WERI-Rb-1 (cell line): ENCODE measurements around the gene PDCD6IP.
"Not testable (repeated sequence)": the region's sequence is repeated elsewhere in the genome, so short reads cannot be mapped to it uniquely, and the experiment has no call there.

Source experiments
- DNase-seq: peaks from one replicate; pipeline ENCODE4 v3.0.0-alpha.2; 2020
- H3K27ac ChIP-seq: fragments of 250-450 bp; sonication (Bioruptor Pico); 2 replicates; pipeline ENCODE4 v1.5.1; 2020; ENCODE audit warnings: mild to moderate bottlenecking, moderate library complexity
- H3K27me3 ChIP-seq: fragments of 250-450 bp; sonication (Bioruptor Pico); 2 replicates; pipeline ENCODE4 v1.5.1; 2021; ENCODE audit warnings: mild to moderate bottlenecking, low read depth, moderate library complexity; ENCODE audit not compliant: insufficient read depth, severe bottlenecking
- H3K36me3 ChIP-seq: fragments of 250-450 bp; sonication (Bioruptor Pico); 2 replicates; pipeline ENCODE4 v1.5.1; 2020; ENCODE audit warnings: mild to moderate bottlenecking, moderate library complexity
- H3K4me3 ChIP-seq: 2 replicates; pipeline ENCODE4 v1.5.1; 2011; ENCODE audit warnings: low read depth, mild to moderate bottlenecking, control low read depth, low read length
- H3K9me3 ChIP-seq: fragments of 250-450 bp; sonication (Bioruptor Pico); 2 replicates; pipeline ENCODE4 v1.5.1; 2021; ENCODE audit warnings: mild to moderate bottlenecking, moderate library complexity; ENCODE audit not compliant: severe bottlenecking
- CTCF ChIP-seq: IDR thresholded peaks from 2 replicates; pipeline ENCODE4 v1.5.1; 2011; ENCODE audit warnings: low read depth, mild to moderate bottlenecking, control low read depth, inconsistent platforms, low read length

The PDCD6IP gene

GRCh38 chr3:33831053-33831452 lies 32.6 kb downstream of the PDCD6IP start:
- DNase-seq = no peak
- no peaks in the 10 kb centered on the region for H3K27me3 ChIP-seq
- no peak overlapping the region for H3K27ac ChIP-seq
- no peaks in the 10 kb centered on the region for H3K9me3 ChIP-seq
- peaks cover 24% of the 10 kb centered on the region for H3K36me3 ChIP-seq
- no peak for TF ChIP-seq CTCF
- H3K4me3 ChIP-seq = no peak overlapping the region

DNA sequence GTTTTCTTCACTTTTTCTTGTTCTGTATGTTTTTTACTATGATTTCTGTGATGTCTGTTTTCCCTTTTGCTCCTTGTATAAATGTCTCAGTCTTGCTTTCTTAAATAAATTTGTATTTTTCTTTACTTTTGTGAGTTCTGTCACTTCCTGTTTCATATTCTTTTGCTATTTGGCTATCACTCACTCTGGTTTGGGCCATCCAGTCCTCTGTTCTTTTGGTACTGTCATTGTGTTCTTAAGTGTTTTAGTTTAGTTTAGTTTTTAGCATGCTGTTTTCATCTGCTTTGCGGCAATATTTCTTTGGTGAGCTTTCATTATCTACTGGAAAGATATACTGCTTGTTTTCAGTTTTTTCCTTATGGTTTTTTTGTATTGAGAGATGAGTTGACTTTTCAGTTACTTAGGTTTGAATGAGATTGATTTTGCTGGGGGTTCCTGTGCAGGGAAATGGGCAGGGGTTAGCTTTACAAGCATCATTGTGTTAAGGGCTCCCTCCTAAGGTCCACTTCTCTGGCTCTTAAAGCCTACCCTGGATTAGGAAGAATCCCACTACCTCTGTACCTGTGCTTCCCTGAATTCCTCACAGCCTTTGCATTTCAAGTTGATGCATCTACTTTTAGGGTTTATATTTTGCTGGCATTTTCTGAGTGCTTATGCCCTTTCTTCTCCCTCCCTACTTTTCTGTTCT lies 35.1 kb downstream of the PDCD6IP start:
- no peaks in the 10 kb centered on the region for H3K27me3 ChIP-seq
- H3K9me3 ChIP-seq = no peaks in the 10 kb centered on the region
- no peak overlapping the region for H3K27ac ChIP-seq
- no peak for TF ChIP-seq CTCF
- no peak overlapping the region for H3K4me3 ChIP-seq
- DNase-seq = no peak
- peaks cover 16% of the 10 kb centered on the region for H3K36me3 ChIP-seq

DNA sequence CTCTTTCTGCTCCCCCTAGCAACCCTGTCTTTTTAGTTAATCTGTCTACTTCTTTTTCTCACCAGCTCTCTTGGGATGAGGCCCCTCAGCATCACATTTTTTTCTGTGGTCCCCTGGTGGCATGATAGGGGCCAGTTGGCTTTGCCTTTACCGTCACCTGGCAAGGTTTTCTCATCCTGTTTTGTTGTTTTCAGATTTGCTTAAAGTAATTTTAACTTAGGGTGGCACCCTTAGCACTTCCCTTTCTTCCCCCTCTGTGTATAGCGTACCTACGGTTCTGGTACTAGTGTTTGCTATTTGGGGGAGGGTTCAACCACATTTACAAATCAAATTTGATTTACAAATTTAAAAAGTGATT lies 35.6 kb downstream of the PDCD6IP start:
- no peak for DNase-seq
- Histone ChIP-seq H3K36me3 (peaks cover 15% of the 10 kb centered on the region), H3K27me3 (no peaks in the 10 kb centered on the region), H3K4me3 (no peak overlapping the region), H3K9me3 (no peaks in the 10 kb centered on the region), H3K27ac (no peak overlapping the region)
- no peak for TF ChIP-seq CTCF

GRCh38 chr3:33837182-33837581 lies 38.8 kb downstream of the PDCD6IP start:
- H3K9me3 ChIP-seq, H3K27me3 ChIP-seq, H3K4me3 ChIP-seq, H3K27ac ChIP-seq, DNase-seq, H3K36me3 ChIP-seq: not testable (repeated sequence)

DNA sequence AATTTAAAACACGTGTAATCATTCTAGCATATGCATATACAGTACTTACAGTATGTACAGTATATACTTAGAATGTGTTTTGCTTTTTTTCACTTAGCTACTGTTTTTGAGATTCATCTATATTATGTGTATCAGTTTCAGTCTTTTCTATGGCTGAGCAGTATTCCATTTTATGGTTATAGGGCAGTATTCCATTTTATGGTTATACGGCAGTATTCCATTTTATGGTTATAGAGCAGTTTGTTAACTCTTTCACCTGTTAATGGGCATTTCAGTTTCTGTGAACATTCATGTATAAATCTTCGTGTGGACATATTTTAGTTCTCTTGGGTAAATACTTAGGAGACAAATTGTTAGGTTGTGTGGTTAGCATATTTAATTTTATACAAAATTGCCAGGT lies 40.9 kb downstream of the PDCD6IP start:
- Histone ChIP-seq H3K4me3 (no peak overlapping the region), H3K27me3 (no peaks in the 10 kb centered on the region), H3K36me3 (peaks cover 8% of the 10 kb centered on the region), H3K27ac (no peak overlapping the region), H3K9me3 (no peaks in the 10 kb centered on the region)
- no peak for TF ChIP-seq CTCF
- no peak for DNase-seq

GRCh38 chr3:33840179-33840578 lies 41.7 kb downstream of the PDCD6IP start:
- no peak overlapping the region for H3K4me3 ChIP-seq
- peaks cover 8% of the 10 kb centered on the region for H3K36me3 ChIP-seq
- no peak for TF ChIP-seq CTCF
- no peak for DNase-seq
- no peak overlapping the region for H3K27ac ChIP-seq
- H3K27me3 ChIP-seq = no peaks in the 10 kb centered on the region
- H3K9me3 ChIP-seq = no peaks in the 10 kb centered on the region
